LNCAP (cell line): ENCODE data around the gene DIP2A.

ENCODE experiments used
- TF ChIP-seq, protein P1 (sequence below): fragments of 450-650 bp; IDR thresholded peaks from 2 replicates; pipeline ENCODE4 v1.5.1; 2017; ENCODE audit warnings: mild to moderate bottlenecking

Gene DIP2A

DNA sequence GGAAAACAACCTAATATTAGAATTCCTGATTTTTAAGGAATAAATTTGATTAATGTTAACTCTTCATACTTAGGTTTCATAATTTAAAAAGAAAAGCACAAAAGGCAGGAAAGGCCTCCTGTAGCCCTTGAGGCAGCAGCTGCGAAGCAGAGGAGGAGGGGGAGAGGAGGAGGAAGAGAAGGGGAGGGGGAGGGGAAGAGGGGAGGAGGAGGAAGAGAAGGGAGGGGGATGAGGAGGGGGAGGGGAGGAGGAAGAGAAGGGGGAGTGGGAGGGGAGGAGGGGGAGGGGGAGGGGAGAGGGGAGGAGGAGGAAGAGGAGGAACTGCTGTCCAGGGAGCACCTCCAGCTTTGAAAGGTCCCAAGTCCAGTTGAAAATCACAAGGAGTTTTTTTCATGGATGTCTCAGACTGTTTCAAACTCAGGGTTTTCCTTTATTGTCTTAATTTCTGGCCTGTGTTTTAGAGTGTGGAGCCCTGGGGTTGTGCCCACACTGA, 35.1 kb upstream of the DIP2A start:
- TF ChIP-seq, protein P1, sequence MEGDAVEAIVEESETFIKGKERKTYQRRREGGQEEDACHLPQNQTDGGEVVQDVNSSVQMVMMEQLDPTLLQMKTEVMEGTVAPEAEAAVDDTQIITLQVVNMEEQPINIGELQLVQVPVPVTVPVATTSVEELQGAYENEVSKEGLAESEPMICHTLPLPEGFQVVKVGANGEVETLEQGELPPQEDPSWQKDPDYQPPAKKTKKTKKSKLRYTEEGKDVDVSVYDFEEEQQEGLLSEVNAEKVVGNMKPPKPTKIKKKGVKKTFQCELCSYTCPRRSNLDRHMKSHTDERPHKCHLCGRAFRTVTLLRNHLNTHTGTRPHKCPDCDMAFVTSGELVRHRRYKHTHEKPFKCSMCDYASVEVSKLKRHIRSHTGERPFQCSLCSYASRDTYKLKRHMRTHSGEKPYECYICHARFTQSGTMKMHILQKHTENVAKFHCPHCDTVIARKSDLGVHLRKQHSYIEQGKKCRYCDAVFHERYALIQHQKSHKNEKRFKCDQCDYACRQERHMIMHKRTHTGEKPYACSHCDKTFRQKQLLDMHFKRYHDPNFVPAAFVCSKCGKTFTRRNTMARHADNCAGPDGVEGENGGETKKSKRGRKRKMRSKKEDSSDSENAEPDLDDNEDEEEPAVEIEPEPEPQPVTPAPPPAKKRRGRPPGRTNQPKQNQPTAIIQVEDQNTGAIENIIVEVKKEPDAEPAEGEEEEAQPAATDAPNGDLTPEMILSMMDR = no peak

DNA sequence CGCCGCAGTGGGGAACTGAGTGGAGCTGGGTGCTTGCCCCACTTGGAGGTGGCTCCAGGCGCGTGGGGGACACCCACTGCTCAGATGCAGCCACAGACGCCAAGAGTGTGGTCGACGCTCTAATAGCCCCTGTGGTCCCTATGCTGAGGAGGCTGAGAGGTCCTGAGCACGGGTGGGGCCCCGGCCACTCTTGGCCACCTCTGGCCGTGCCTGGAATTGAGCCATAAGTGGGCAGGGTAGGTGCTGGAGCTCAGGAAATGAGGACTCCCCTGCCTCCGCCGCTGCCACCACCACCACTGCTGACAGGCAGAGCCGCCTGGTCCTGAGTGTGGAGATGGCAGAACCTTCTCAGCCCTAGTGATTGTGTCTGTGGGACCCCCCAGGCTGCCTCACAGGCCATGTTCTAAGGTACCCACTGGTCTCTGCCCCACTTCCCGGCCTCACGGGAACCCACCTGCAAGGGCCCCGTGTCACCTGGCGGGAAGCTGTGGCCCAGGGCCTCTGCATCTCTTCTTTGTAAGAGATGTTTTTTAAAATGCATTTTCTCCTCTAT, 34.6 kb upstream of the DIP2A start:
- TF ChIP-seq, protein P1 = no peak

DNA sequence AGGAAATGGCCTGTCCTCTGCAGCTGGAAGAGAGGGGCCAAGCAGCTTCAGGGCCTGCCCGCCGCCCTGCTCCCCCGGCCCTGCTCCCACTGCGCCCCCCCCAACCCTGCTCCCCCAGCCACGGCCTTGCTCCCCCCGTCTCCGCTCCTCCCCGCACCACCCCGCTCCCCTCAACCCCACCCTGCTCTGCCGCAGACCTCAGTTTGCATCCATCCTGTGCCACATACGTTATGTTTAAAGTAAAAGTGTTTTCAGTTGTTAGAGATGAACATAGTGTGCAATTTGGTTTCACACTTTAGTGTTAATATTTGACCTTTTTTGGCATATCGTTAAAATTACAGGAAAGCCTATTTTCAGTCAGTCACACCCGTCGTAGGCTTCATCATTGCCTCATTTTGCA, 34.1 kb upstream of the DIP2A start:
- TF ChIP-seq, protein P1 = no peak

DNA sequence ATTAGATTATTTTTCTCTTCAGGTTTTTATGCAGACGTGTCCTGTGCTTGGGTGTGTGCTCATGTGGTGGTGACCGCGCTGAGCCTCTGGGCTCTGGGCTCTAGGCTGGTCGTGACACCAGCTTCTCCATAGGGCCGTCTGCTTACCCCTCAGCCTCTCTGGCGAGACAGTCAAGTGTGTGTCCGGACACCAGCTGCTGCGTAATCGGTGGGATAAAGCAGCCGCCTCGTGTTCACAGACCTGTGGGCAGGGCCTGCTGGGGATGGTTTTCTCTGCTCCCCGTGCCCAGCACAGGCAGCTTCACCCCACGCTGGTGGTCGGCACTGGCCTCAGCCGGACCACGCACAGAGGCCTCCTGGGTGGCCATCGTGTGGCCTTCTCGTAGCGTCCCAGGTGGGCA, 33.6 kb upstream of the DIP2A start:
- TF ChIP-seq, protein P1 = no peak

DNA sequence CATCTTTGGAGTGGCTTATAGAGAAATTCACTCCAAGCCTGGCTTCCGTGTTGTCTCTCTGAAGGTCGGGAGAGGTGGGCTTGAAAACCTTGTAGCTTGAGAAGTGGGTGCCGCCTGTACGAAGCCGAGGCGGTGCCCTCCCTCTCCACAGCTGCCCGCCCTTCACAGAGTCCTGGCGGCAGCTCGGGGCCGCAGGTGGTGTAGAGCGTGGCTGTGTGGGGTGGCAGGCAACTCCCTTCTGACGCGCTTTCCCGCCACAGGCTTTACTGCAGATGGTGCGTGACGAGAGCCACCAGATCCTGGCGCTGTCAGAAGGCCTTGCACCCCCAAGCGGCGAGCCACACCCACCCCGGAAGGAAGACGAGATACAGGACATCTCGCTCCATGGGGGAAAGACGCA, 33.1 kb upstream of the DIP2A start:
- TF ChIP-seq, protein P1 = no peak

DNA sequence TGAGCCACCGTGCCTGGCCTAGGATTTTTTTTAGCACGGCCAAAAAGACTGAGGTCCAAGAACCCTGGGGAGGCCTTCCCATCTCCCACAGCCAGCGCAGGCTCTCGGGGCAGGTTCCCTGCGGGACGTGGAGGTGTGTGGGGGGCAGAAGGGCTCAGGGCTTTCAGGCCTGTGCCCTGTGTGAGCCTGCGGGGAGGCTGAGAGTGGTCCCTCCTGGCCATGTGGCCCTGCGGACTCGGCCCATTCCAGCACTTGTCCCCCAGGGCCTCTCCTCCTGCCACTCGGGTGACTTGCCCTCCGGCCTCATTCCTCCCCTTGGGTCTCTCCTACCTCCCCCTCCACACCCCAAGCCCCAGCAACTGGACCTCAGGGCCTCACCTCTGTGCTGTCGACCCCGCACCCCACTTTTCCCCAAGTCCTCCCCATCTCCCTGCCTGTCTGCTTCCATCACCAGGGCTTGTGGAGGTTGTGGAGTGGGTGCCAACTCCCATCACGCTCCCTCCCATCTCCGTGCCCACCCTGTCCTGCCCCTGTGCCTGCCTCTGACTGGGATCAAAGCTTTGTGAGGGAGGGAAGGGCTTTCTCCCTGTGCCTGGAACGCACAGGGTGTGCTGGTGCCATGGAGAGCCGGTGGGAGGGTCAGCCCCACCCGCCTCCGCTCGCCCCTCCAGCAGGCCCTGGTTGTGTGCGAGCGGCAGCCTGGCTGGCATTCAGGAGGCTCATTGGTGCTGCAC, 32.2 kb upstream of the DIP2A start:
- TF ChIP-seq, protein P1 = no peak

DNA sequence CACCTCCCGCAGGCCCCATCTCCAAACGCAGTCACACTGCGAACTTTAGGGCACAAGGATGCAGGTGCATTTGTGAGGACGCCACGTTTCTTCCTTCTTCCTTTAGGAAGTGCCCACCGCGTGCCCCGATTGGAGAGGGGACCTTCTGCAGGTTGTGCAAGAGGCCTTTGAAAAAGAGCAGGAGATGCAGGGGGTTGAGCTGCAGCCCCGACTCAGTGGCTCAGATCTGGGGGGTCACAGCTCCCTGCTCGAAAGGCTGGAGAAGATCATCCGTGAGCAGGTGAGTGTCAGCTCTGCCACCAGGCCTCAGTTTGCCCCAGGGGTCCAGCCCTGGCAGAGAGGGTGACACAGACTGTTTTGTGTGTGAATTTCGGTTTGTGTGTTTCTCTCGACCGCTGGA, 31.2 kb upstream of the DIP2A start:
- TF ChIP-seq, protein P1 = no peak
